Uterus (tissue), 4 donors: ENCODE results near the gene KIAA1217. TPM values are rescaled to one million over a fixed set of nuclear protein-coding genes. Genes with fewer than 3 reads are reported as not detected.

Experiments
- DNase-seq, 2 donors: peaks; one replicate each; pipeline ENCODE4 v3.0.0-alpha.2; 2019 to 2020
- H3K27ac ChIP-seq, 2 donors: fragments of 200-600 bp; sonication (generic); 1 replicate in 1 of 2; 2 replicates in 1 of 2; pipeline ENCODE4 v1.5.1; 2016 to 2018
- H3K27me3 ChIP-seq, 2 donors: fragments of 200-600 bp; sonication (generic); one replicate each; pipeline ENCODE4 v1.5.1; 2018 to 2019; ENCODE audit warnings: control low read depth in 1 of 2
- H3K36me3 ChIP-seq, 2 donors: fragments of 200-600 bp; sonication (generic); one replicate each; pipeline ENCODE4 v1.5.1; 2019; ENCODE audit warnings: control low read depth in 1 of 2
- H3K4me1 ChIP-seq, 2 donors: fragments of 200-600 bp; sonication (generic); one replicate each; pipeline ENCODE4 v1.5.1; 2018 to 2019; ENCODE audit warnings: control low read depth in 1 of 2
- H3K4me3 ChIP-seq, 2 donors: fragments of 200-600 bp; sonication (generic); 1 replicate in 1 of 2; 2 replicates in 1 of 2; pipeline ENCODE4 v1.5.1; 2018 to 2019; ENCODE audit warnings: mild to moderate bottlenecking in 1 of 2
- H3K9me3 ChIP-seq, 2 donors: fragments of 200-600 bp; sonication (generic); one replicate each; pipeline ENCODE4 v1.5.1; 2019; ENCODE audit warnings: control low read depth in 1 of 2
- CTCF ChIP-seq, 4 experiments: fragments of 200-600 bp in 2 of 4; fragments of 450-650 bp in 2 of 4; sonication (generic) in 2 of 4; IDR thresholded peaks; one replicate each; pipeline ENCODE4 v1.5.1; 2016 to 2019; ENCODE audit warnings: antibody characterized with exemption in 4 of 4, mild to moderate bottlenecking in 2 of 4, moderate library complexity in 1 of 4
- POLR2A ChIP-seq, 2 donors: fragments of 450-650 bp; IDR thresholded peaks; one replicate each; pipeline ENCODE4 v1.6.1; 2016; ENCODE audit warnings: antibody characterized with exemption in 2 of 2, mild to moderate bottlenecking in 1 of 2, moderate library complexity in 1 of 2
- intact Hi-C: fragments of 100-400 bp; cut with DNase I; formaldehyde crosslinking; loops from one replicate; pipeline ENCODE4 v1.15.1; 2023; ENCODE audit warnings: low total_unique reads
- total RNA-seq, 4 donors: library from RNA; depleted of rRNA in 3 of 4; stranded (reverse); fragments of >200 nt in 3 of 4; gene quantifications; one replicate each; pipeline versions ENCODE4 v1.1.0 to v1.2.4, GENCODE V29; 2014 to 2023
- donor health status: DM: yes; HTN: yes; CAD: no.

KIAA1217 gene
- total RNA-seq, 4 donors from 2014 or later = 3.5 to 38.2 (median 11.6) TPM

- H3K27ac ChIP-seq = no peak overlapping the region
- no peak for TF ChIP-seq POLR2A (IDR thresholded peaks at IDR 0.05)
- TF ChIP-seq CTCF (IDR thresholded peaks at IDR 0.05) = peak; percentile 60 to 82 (median 64)
- H3K4me1 ChIP-seq = no peaks in the 10 kb centered on the region
- no peaks in the 10 kb centered on the region for H3K27me3 ChIP-seq
- intact Hi-C loops = no loop called here
- DNase-seq = peak; percentile 53 to 56
- H3K4me3 ChIP-seq = no peak overlapping the region
- no peaks in the 10 kb centered on the region for H3K36me3 ChIP-seq
- no peaks in the 10 kb centered on the region for H3K9me3 ChIP-seq
These were observed 310.2 kb downstream of the KIAA1217 start for GRCh38 chr10:24518981-24519597.

GRCh38 chr10:24519950-24520349 lies 311.0 kb downstream of the KIAA1217 start:
- no peak for DNase-seq
- no peak for TF ChIP-seq POLR2A (IDR thresholded peaks at IDR 0.05)
- TF ChIP-seq CTCF (IDR thresholded peaks at IDR 0.05) = no peak
- H3K9me3 ChIP-seq = no peaks in the 10 kb centered on the region
- no peaks in the 10 kb centered on the region for H3K36me3 ChIP-seq
- H3K27me3 ChIP-seq = no peaks in the 10 kb centered on the region
- H3K4me1 ChIP-seq = no peaks in the 10 kb centered on the region
- no peak overlapping the region for H3K27ac ChIP-seq
- H3K4me3 ChIP-seq = no peak overlapping the region
- intact Hi-C loops = no loop called here

- Histone ChIP-seq H3K9me3 (no peaks in the 10 kb centered on the region), H3K36me3 (no peaks in the 10 kb centered on the region), H3K4me3 (no peak overlapping the region), H3K4me1 (no peaks in the 10 kb centered on the region), H3K27ac (no peak overlapping the region), H3K27me3 (no peaks in the 10 kb centered on the region)
- intact Hi-C loops = no loop called here
- TF ChIP-seq CTCF (IDR thresholded peaks at IDR 0.05) (no peak), POLR2A (IDR thresholded peaks at IDR 0.05) (no peak)
- no peak for DNase-seq
These were observed 315.4 kb downstream of the KIAA1217 start for GRCh38 chr10:24524314-24524713.

- no peaks in the 10 kb centered on the region for H3K36me3 ChIP-seq
- intact Hi-C loops = no loop called here
- TF ChIP-seq POLR2A (IDR thresholded peaks at IDR 0.05) (no peak), CTCF (IDR thresholded peaks at IDR 0.05) (no peak)
These were observed 317.2 kb downstream of the KIAA1217 start for GRCh38 chr10:24526085-24526649.

GRCh38 chr10:24528946-24529345 lies 320.0 kb downstream of the KIAA1217 start:
- no peaks in the 10 kb centered on the region for H3K27me3 ChIP-seq
- no peaks in the 10 kb centered on the region for H3K9me3 ChIP-seq
- no peaks in the 10 kb centered on the region for H3K36me3 ChIP-seq
- H3K4me3 ChIP-seq = no peak overlapping the region
- TF ChIP-seq CTCF (IDR thresholded peaks at IDR 0.05) (no peak), POLR2A (IDR thresholded peaks at IDR 0.05) (no peak)
- H3K4me1 ChIP-seq = no peaks in the 10 kb centered on the region
- DNase-seq = no peak
- H3K27ac ChIP-seq = no peak overlapping the region
- intact Hi-C loops = no loop called here

More at GRCh38 chr10:24526085-24526649, 317.2 kb downstream of the KIAA1217 start:
- DNase-seq = no peak
- Histone ChIP-seq H3K27me3 (no peaks in the 10 kb centered on the region), H3K4me1 (no peaks in the 10 kb centered on the region), H3K9me3 (no peaks in the 10 kb centered on the region), H3K4me3 (no peak overlapping the region), H3K27ac (no peak overlapping the region)
